ENCODE measurements around the gene UEVLD.

Gene UEVLD

DNA sequence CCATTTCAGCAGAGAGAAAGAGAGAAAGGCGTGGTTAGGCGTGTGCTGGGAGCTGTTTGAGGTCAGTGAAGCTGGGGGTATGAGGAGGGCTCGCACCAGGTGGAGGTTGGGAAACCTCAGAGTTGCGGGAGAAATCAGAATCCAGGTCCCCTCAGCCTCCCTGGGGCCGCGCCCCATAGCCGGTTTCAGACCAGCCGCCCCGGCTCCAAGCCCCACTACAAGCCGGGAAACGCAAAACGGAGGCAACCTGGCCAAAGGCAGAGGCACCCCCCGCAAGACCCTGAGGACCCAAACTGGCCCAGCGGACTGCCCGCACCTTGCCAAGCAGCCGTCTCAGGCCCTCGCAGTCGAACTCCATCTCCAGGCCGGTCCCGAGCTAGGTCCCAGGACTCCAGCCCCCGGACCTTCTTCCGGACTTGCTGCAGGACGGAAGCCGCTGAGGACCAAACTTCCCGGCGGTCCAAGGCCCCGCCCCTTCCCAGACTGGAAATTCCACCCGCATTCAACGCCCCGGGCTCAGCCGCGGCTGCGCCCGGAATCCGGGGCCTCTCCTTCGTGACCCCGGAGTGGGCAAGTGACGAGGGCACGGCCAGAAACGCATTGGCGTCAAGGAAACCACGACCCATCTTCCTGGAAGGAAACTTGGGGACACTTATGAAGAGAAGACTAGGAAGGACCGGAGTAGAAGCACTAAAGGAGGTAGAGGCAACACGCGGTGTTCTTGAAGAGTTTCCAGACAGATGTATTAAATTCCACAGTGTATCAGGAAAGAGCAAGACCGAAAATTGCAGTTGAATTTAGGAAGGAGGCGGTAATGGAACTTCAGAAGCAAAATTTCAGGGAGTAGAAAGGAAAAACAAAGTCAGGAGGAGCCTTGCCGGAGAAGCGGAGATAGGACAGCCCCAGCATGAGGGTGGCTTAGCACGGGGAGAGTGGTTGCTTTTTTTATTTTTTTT lies at the start of gene UEVLD:
UEVLD (minus strand) TSS at position 438 of the 956 bp plus-strand sequence; CDS start at position 358, 80 bp downstream.
- 0 out of 2 replicates have a peak, but pooled peaks cover 2% of the 10 kb centered on the region for H3K4me1 ChIP-seq (ENCODE audit: insufficient read depth, low read length)
- H3K9me3 ChIP-seq (ENCODE audit: control insufficient read depth, insufficient read depth, low read length): no peaks in the 10 kb centered on the region
- no peaks in the 10 kb centered on the region for H3K36me3 ChIP-seq (ENCODE audit: insufficient read depth, low read length)
- H3K9ac ChIP-seq (ENCODE audit: low read depth, low read length): peak within 1 kb of the TSS; percentile 92

- Histone ChIP-seq H3K4me1 (ENCODE audit: insufficient read depth, low read length) (no peaks in the 10 kb centered on the region), H3K36me3 (ENCODE audit: insufficient read depth, low read length) (no peaks in the 10 kb centered on the region), H3K9ac (ENCODE audit: low read depth, low read length) (peak within 1 kb of the TSS; percentile 89), H3K9me3 (ENCODE audit: control insufficient read depth, insufficient read depth, low read length) (no peaks in the 10 kb centered on the region)
Observed at GRCh38 chr11:18634140-18635032, 45.9 kb upstream of the UEVLD start, which contains the start of gene SPTY2D1. TSS of gene SPTY2D1 (minus strand) at chr11:18634342. CDS start at chr11:18634257, 85 bp downstream.

- H3K9me3 ChIP-seq (ENCODE audit: control insufficient read depth, insufficient read depth, low read length): no peaks in the 10 kb centered on the region
- no peaks in the 10 kb centered on the region for H3K4me1 ChIP-seq (ENCODE audit: insufficient read depth, low read length)
- no peaks in the 10 kb centered on the region for H3K36me3 ChIP-seq (ENCODE audit: insufficient read depth, low read length)
- H3K9ac ChIP-seq (ENCODE audit: low read depth, low read length): peak overlapping the region; percentile 89
Observed at GRCh38 chr11:18633256-18634139, 45.0 kb upstream of the UEVLD start.

- H3K9me3 ChIP-seq (ENCODE audit: control insufficient read depth, insufficient read depth, low read length): no peaks in the 10 kb centered on the region
- no peaks in the 10 kb centered on the region for H3K36me3 ChIP-seq (ENCODE audit: insufficient read depth, low read length)
- H3K9ac ChIP-seq (ENCODE audit: low read depth, low read length): peak overlapping the region; percentile 89; the same call in 1 of the 2 replicates
- H3K4me1 ChIP-seq (ENCODE audit: insufficient read depth, low read length): no peaks in the 10 kb centered on the region
Observed at GRCh38 chr11:18632841-18633240, 44.3 kb upstream of the UEVLD start.

- H3K9ac ChIP-seq (ENCODE audit: low read depth, low read length): no peak overlapping the region
- H3K4me1 ChIP-seq (ENCODE audit: insufficient read depth, low read length): no peaks in the 10 kb centered on the region
- no peaks in the 10 kb centered on the region for H3K9me3 ChIP-seq (ENCODE audit: control insufficient read depth, insufficient read depth, low read length)
- no peaks in the 10 kb centered on the region for H3K36me3 ChIP-seq (ENCODE audit: insufficient read depth, low read length)
Observed at GRCh38 chr11:18624161-18624560, 35.6 kb upstream of the UEVLD start.

DNA sequence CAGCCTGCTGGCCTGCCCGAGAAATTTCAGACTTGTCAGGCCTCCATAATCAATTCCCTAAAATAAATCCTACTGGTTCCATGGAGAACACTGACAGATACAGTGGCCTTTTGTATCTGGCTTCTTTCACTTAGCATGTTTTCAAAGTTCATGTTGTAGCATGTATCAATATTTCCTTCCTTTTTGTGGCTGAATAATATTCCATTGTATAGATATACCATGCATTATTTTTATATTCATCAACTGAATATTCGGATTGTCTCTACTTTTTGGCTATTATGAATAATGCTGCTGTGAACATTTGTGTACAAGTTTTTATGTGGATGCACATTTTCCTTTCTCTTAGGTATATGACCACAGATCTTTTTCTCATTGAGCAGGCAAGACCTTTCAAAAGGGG lies 35.2 kb upstream of the UEVLD start:
- H3K36me3 ChIP-seq (ENCODE audit: insufficient read depth, low read length): no peaks in the 10 kb centered on the region
- no peaks in the 10 kb centered on the region for H3K9me3 ChIP-seq (ENCODE audit: control insufficient read depth, insufficient read depth, low read length)
- no peak overlapping the region for H3K9ac ChIP-seq (ENCODE audit: low read depth, low read length)
- no peaks in the 10 kb centered on the region for H3K4me1 ChIP-seq (ENCODE audit: insufficient read depth, low read length)

GRCh38 chr11:18618342-18619025 lies 29.9 kb upstream of the UEVLD start:
- Histone ChIP-seq H3K36me3 (ENCODE audit: insufficient read depth, low read length) (peaks cover 14% of the 10 kb centered on the region; the same call in 1 of the 2 replicates), H3K9ac (ENCODE audit: low read depth, low read length) (no peak overlapping the region), H3K9me3 (ENCODE audit: control insufficient read depth, insufficient read depth, low read length) (no peaks in the 10 kb centered on the region), H3K4me1 (ENCODE audit: insufficient read depth, low read length) (no peaks in the 10 kb centered on the region)

DNA sequence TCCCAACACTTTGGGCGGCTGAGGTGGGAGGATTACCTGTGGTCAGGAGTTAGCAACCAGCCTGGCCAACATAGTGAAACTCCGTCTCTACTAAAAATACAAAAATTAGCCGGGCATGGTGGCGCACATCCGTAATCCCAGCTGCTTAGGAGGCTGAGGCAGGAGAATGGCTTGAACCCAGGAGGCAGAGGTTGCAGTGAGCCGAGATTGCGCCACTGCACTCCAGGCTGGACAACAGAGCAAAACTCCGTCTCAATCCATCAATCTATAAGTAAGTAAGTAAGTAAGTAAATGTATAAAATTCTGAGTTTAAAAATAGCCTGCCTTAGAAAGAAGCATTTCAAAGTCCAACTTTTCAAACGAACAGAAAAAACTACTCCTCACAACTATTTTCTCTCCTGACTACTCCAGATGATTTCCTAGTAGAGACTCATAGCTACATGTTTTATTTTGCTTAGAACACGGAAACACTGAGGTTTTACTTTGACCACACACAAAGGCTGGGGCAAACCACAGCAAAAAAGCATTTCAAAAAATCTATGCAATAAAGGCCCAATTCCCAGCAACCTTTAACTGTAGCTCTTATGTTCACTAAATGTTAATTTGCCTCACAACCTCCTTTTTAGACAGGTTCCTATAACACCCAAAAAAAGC lies 29.3 kb upstream of the UEVLD start:
- H3K9me3 ChIP-seq (ENCODE audit: control insufficient read depth, insufficient read depth, low read length): no peaks in the 10 kb centered on the region
- no peak overlapping the region for H3K9ac ChIP-seq (ENCODE audit: low read depth, low read length)
- H3K4me1 ChIP-seq (ENCODE audit: insufficient read depth, low read length): no peaks in the 10 kb centered on the region
- H3K36me3 ChIP-seq (ENCODE audit: insufficient read depth, low read length): peaks cover 14% of the 10 kb centered on the region; the same call in 1 of the 2 replicates

GRCh38 chr11:18615628-18616392 lies 27.3 kb upstream of the UEVLD start:
- Histone ChIP-seq H3K9me3 (ENCODE audit: control insufficient read depth, insufficient read depth, low read length) (no peaks in the 10 kb centered on the region), H3K36me3 (ENCODE audit: insufficient read depth, low read length) (peaks cover 19% of the 10 kb centered on the region; the same call in 1 of the 2 replicates), H3K9ac (ENCODE audit: low read depth, low read length) (no peak overlapping the region), H3K4me1 (ENCODE audit: insufficient read depth, low read length) (no peaks in the 10 kb centered on the region)

DNA sequence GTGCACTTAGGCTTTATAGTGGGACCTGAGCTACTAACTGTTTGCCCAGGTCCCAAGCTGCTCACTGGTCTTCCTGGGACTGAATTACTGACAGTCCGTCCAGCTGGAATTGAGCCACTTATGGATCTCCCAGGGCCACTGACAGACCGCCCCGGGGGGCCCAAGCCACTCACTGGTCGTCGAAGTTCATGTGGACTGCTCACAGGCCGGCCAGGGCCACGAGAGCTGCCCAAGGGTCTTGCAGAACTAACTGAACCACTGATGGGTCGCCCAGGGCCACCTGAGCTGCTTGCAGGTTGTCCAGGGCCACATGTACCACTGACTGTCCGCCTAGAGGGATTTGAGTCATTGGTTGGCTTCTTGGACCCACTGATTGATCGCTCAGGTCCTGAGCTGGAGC lies 26.1 kb upstream of the UEVLD start:
- no peaks in the 10 kb centered on the region for H3K9me3 ChIP-seq (ENCODE audit: control insufficient read depth, insufficient read depth, low read length)
- H3K4me1 ChIP-seq (ENCODE audit: insufficient read depth, low read length): no peaks in the 10 kb centered on the region
- H3K36me3 ChIP-seq (ENCODE audit: insufficient read depth, low read length): peaks cover 21% of the 10 kb centered on the region
- H3K9ac ChIP-seq (ENCODE audit: low read depth, low read length): no peak overlapping the region

DNA sequence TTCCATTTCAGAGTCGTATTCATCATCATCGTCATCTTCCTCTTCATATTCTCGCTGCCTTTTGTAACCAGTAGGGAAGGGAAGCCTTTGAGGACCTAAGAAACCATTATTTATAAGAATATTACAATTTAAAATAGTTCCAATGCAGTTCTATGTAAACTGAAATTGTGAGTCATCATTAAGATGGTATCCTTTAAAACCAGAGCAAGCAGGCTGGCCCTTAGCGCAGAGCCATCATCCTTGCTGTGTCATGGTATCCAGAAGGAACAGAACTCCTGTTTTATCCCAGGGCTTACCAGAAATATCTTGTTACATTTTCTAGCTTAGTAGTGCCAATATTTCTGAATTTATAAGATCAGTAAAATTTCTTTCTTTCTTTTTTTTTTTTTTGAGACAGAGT lies 23.9 kb upstream of the UEVLD start:
- Histone ChIP-seq H3K4me1 (ENCODE audit: insufficient read depth, low read length) (no peaks in the 10 kb centered on the region), H3K36me3 (ENCODE audit: insufficient read depth, low read length) (peaks cover 27% of the 10 kb centered on the region), H3K9ac (ENCODE audit: low read depth, low read length) (no peak overlapping the region), H3K9me3 (ENCODE audit: control insufficient read depth, insufficient read depth, low read length) (no peaks in the 10 kb centered on the region)

GRCh38 chr11:18611196-18611595 lies 22.7 kb upstream of the UEVLD start:
- Histone ChIP-seq H3K4me1 (ENCODE audit: insufficient read depth, low read length) (no peaks in the 10 kb centered on the region), H3K9ac (ENCODE audit: low read depth, low read length) (no peak overlapping the region), H3K9me3 (ENCODE audit: control insufficient read depth, insufficient read depth, low read length) (no peaks in the 10 kb centered on the region), H3K36me3 (ENCODE audit: insufficient read depth, low read length) (peaks cover 27% of the 10 kb centered on the region)
